Liver (tissue), 9 donors: ENCODE data around the gene SNAPC1. TPM values are rescaled to one million over a fixed set of nuclear protein-coding genes. Genes with fewer than 3 reads are reported as not detected.

Experiments used
- DNase-seq: peaks from one replicate; pipeline ENCODE4 v3.0.0-alpha.2; 2017; ENCODE audit warnings: low spot score
- H3K27ac ChIP-seq, 2 donors: one replicate each; pipeline ENCODE4 v1.7.0; 2013; ENCODE audit warnings: inconsistent platforms in 2 of 2, low read length in 2 of 2, control low read depth in 1 of 2, low read depth in 1 of 2, mild to moderate bottlenecking in 1 of 2
- H3K27me3 ChIP-seq, 4 donors: one replicate each; pipeline versions ENCODE4 v1.6.1 to v1.7.0; 2013; ENCODE audit warnings: low read length in 3 of 4, inconsistent platforms in 1 of 4, mild to moderate bottlenecking in 1 of 4, moderate library complexity in 1 of 4; ENCODE audit not compliant: control insufficient read depth in 4 of 4, insufficient read depth in 4 of 4
- H3K36me3 ChIP-seq, 4 donors: one replicate each; pipeline versions ENCODE4 v1.6.1 to v1.7.0; 2013; ENCODE audit warnings: low read length in 3 of 4, mild to moderate bottlenecking in 3 of 4, low read depth in 1 of 4, moderate library complexity in 1 of 4; ENCODE audit not compliant: control insufficient read depth in 4 of 4, insufficient read depth in 3 of 4
- H3K4me1 ChIP-seq, 4 donors: one replicate each; pipeline versions ENCODE4 v1.6.1 to v1.7.0; 2013; ENCODE audit warnings: low read length in 3 of 4, mild to moderate bottlenecking in 3 of 4, moderate library complexity in 1 of 4; ENCODE audit not compliant: control insufficient read depth in 4 of 4, insufficient read depth in 4 of 4
- H3K4me3 ChIP-seq, 3 donors: one replicate each; pipeline versions ENCODE4 v1.6.1 to v1.7.0; 2013; ENCODE audit warnings: low read length in 3 of 3, control low read depth in 1 of 3, low read depth in 1 of 3, mild to moderate bottlenecking in 1 of 3
- H3K9ac ChIP-seq, 2 donors: one replicate each; pipeline ENCODE4 v1.7.0; 2013; ENCODE audit warnings: low read length in 2 of 2, mild to moderate bottlenecking in 2 of 2, moderate library complexity in 2 of 2, control low read depth in 1 of 2, low read depth in 1 of 2
- H3K9me3 ChIP-seq, 4 donors: one replicate each; pipeline versions ENCODE4 v1.6.1 to v1.7.0; 2013; ENCODE audit warnings: low read length in 3 of 4; ENCODE audit not compliant: control insufficient read depth in 4 of 4
- ATF3 ChIP-seq: IDR thresholded peaks from 2 replicates; pipeline ENCODE4 v1.6.1; 2016; ENCODE audit warnings: antibody characterized with exemption
- CTCF ChIP-seq: fragments of 150-350 bp; IDR thresholded peaks from 2 replicates; pipeline ENCODE4 v1.5.1; 2017; ENCODE audit warnings: improper control_type of control experiment, low read depth, low read length; ENCODE audit not compliant: missing input control
- EGR1 ChIP-seq, 2 donors: IDR thresholded peaks; 2 replicates each; pipeline ENCODE4 v1.6.1; 2016 to 2018; ENCODE audit warnings: antibody characterized with exemption in 2 of 2, low read depth in 2 of 2
- FOXA1 ChIP-seq: IDR thresholded peaks from 2 replicates; pipeline ENCODE4 v1.6.1; 2016; ENCODE audit warnings: antibody characterized with exemption
- FOXA2 ChIP-seq: IDR thresholded peaks from 2 replicates; pipeline ENCODE4 v1.6.1; 2016; ENCODE audit warnings: antibody characterized with exemption
- GABPA ChIP-seq, 2 donors: IDR thresholded peaks in 1 of 2; conservative IDR thresholded peaks in 1 of 2; 2 replicates each; pipeline ENCODE4 v1.6.1; 2016; ENCODE audit warnings: antibody characterized with exemption in 2 of 2, mild to moderate bottlenecking in 1 of 2, moderate library complexity in 1 of 2
- HNF4A ChIP-seq, 2 donors: conservative IDR thresholded peaks; 2 replicates each; pipeline ENCODE4 v1.6.1; 2016; ENCODE audit warnings: antibody characterized with exemption in 2 of 2, mild to moderate bottlenecking in 2 of 2
- HNF4G ChIP-seq: IDR thresholded peaks from 2 replicates; pipeline ENCODE4 v1.6.1; 2016; ENCODE audit warnings: antibody characterized with exemption
- JUND ChIP-seq, 2 donors: IDR thresholded peaks; 2 replicates each; pipeline ENCODE4 v1.6.1; 2016; ENCODE audit warnings: antibody characterized with exemption in 2 of 2
- MAX ChIP-seq: IDR thresholded peaks from 2 replicates; pipeline ENCODE4 v1.6.1; 2016; ENCODE audit warnings: antibody characterized with exemption
- NR2F2 ChIP-seq: IDR thresholded peaks from 2 replicates; pipeline ENCODE4 v1.6.1; 2016; ENCODE audit warnings: antibody characterized with exemption
- RAD21 ChIP-seq, 2 donors: IDR thresholded peaks; 2 replicates each; pipeline ENCODE4 v1.6.1; 2016; ENCODE audit warnings: antibody characterized with exemption in 2 of 2, mild to moderate bottlenecking in 2 of 2
- REST ChIP-seq: IDR thresholded peaks from 2 replicates; pipeline ENCODE4 v1.6.1; 2016; ENCODE audit warnings: antibody characterized with exemption, mild to moderate bottlenecking
- RXRA ChIP-seq, 2 donors: IDR thresholded peaks; 2 replicates each; pipeline ENCODE4 v1.6.1; 2017 to 2018; ENCODE audit warnings: antibody characterized with exemption in 2 of 2, mild to moderate bottlenecking in 1 of 2
- SP1 ChIP-seq: IDR thresholded peaks from 2 replicates; pipeline ENCODE4 v1.6.1; 2018; ENCODE audit warnings: antibody characterized with exemption, mild to moderate bottlenecking
- TAF1 ChIP-seq: conservative IDR thresholded peaks from 2 replicates; pipeline ENCODE4 v1.6.1; 2016; ENCODE audit warnings: antibody characterized with exemption, mild to moderate bottlenecking
- YY1 ChIP-seq: IDR thresholded peaks from 2 replicates; pipeline ENCODE4 v1.6.1; 2016; ENCODE audit warnings: antibody characterized with exemption, mild to moderate bottlenecking
- ZBTB33 ChIP-seq: IDR thresholded peaks from 2 replicates; pipeline ENCODE4 v1.6.1; 2016; ENCODE audit warnings: antibody characterized with exemption
- WGBS: extraction: QIAGEN DNeasy Blood & Tissue Kit; methylation state at CpG from one replicate; pipeline ENCODE4 v1.1.7; 2013; 5-methylcytosine and 5-hydroxymethylcytosine counted together
- polyA plus RNA-seq, 2 donors: library from polyadenylated mRNA; stranded (reverse) in 1 of 2; unstranded in 1 of 2; fragments of 200-250 nt in 1 of 2; fragments of >200 nt in 1 of 2; fragmentation: Nextera tagmentation in 1 of 2; extraction: Ambion mirVana in 1 of 2; gene quantifications; one replicate each; pipeline versions ENCODE4 v1.2.1 to v1.2.3, GENCODE V29; 2013 to 2015
- total RNA-seq, 2 donors: library from RNA; depleted of rRNA; stranded (reverse); fragments of >200 nt; gene quantifications; one replicate each; pipeline ENCODE4 v1.2.3, GENCODE V29; 2014
- donor health status: healthy.
- donor health status: healthy.
- donor health status: healthy.
- donor health status: healthy.
- donor health status: healthy.

Gene SNAPC1
- total and polyA plus RNA-seq, 4 donors: 1.2 to 2.3 (median 1.7) TPM

- no peak overlapping the region for H3K9ac ChIP-seq
- 79% methylated on average over 3 of the region's 3 CpGs for WGBS
- H3K4me3 ChIP-seq: no peak overlapping the region
- peaks cover 0 to 2% (median 0%) of the 10 kb centered on the region in 4 donors for H3K4me1 ChIP-seq
- H3K27ac ChIP-seq: no peak overlapping the region
- H3K9me3 ChIP-seq: no peaks in the 10 kb centered on the region
- no peaks in the 10 kb centered on the region for H3K27me3 ChIP-seq
- TF ChIP-seq RXRA (IDR thresholded peaks at IDR 0.05): no peak
- TF ChIP-seq EGR1 (IDR thresholded peaks at IDR 0.05; ENCODE audit: low read depth in 2 of 2): no peak
- TF ChIP-seq YY1: no peak
- no peak for TF ChIP-seq RAD21 (IDR thresholded peaks at IDR 0.05)
- TF ChIP-seq ATF3: no peak
- no peak for TF ChIP-seq FOXA1
- TF ChIP-seq HNF4A (conservative IDR thresholded peaks at IDR 0.05): no peak
- TF ChIP-seq HNF4G: no peak
- no peak for TF ChIP-seq TAF1
- no peak for TF ChIP-seq JUND (IDR thresholded peaks at IDR 0.05)
- TF ChIP-seq MAX: no peak
- no peak for TF ChIP-seq REST
- TF ChIP-seq NR2F2: no peak
- no peak for TF ChIP-seq GABPA (IDR thresholded peaks at IDR 0.05 in 1 of 2, conservative IDR thresholded peaks at IDR 0.05 in 1 of 2)
- no peak for TF ChIP-seq CTCF
- TF ChIP-seq FOXA2: no peak
- TF ChIP-seq SP1: no peak
- TF ChIP-seq ZBTB33: no peak
- no peak for DNase-seq
- H3K36me3 ChIP-seq: peaks cover 5 to 24% (median 14%) of the 10 kb centered on the region in 4 donors
Measured at GRCh38 chr14:61749867-61750266, 12.4 kb upstream of the SNAPC1 start.
